ENCODE results near the gene SAMD11. TPM values are rescaled to one million over a fixed set of nuclear protein-coding genes. Genes with fewer than 3 reads are reported as not detected.
"Not testable (repeated sequence)": the region's sequence is repeated elsewhere in the genome, so short reads cannot be mapped to it uniquely, and the experiment has no call there.

Gene SAMD11
- total RNA-seq = 1.7 TPM
- long read RNA-seq, partial matches to known transcripts = 2 of 4 reads
- long read RNA-seq, other reads (novel, unspliced or antisense) = 2 of 4 reads

- DNase-seq (ENCODE audit: missing footprints) = peak; percentile 87
- ATAC-seq = peak; percentile 68
- intact Hi-C loops (cut with DNase I) = no loop called here
Observed at GRCh38 chr1:923131-923990, at the start of gene SAMD11. TSS of gene SAMD11 (plus strand) at chr1:923923. CDS start at chr1:924432, 509 bp downstream.

GRCh38 chr1:876428-877208 is 47.1 kb upstream of the SAMD11 start:
- ATAC-seq; intact Hi-C loops (cut with DNase I); DNase-seq (ENCODE audit: missing footprints): not testable (repeated sequence)

- DNase-seq (ENCODE audit: missing footprints); intact Hi-C loops (cut with DNase I); ATAC-seq: not testable (repeated sequence)
Observed at GRCh38 chr1:877209-877986, 46.3 kb upstream of the SAMD11 start.

GRCh38 chr1:880511-880910 is 43.2 kb upstream of the SAMD11 start:
- ATAC-seq; intact Hi-C loops (cut with DNase I); DNase-seq (ENCODE audit: missing footprints): not testable (repeated sequence)

- ATAC-seq; intact Hi-C loops (cut with DNase I); DNase-seq (ENCODE audit: missing footprints): not testable (repeated sequence)
Observed at GRCh38 chr1:880915-881314, 42.8 kb upstream of the SAMD11 start.

- ATAC-seq (no peak), DNase-seq (ENCODE audit: missing footprints) (no peak)
- intact Hi-C loops (cut with DNase I) = no loop called here
Observed at GRCh38 chr1:886311-886710, 37.4 kb upstream of the SAMD11 start.

GRCh38 chr1:886760-887159 is 37.0 kb upstream of the SAMD11 start:
- no peak for DNase-seq (ENCODE audit: missing footprints)
- intact Hi-C loops (cut with DNase I) = no loop called here
- ATAC-seq = no peak

GRCh38 chr1:888297-888696 is 35.4 kb upstream of the SAMD11 start:
- no peak for ATAC-seq
- intact Hi-C loops (cut with DNase I) = no loop called here
- DNase-seq (ENCODE audit: missing footprints) = no peak

GRCh38 chr1:889774-890173 is 33.9 kb upstream of the SAMD11 start:
- ATAC-seq; intact Hi-C loops (cut with DNase I); DNase-seq (ENCODE audit: missing footprints): not testable (repeated sequence)

GRCh38 chr1:890234-890633 is 33.5 kb upstream of the SAMD11 start:
- DNase-seq (ENCODE audit: missing footprints) = peak; percentile 9
- intact Hi-C loops (cut with DNase I); ATAC-seq: not testable (repeated sequence)

- peak; percentile 9 for DNase-seq (ENCODE audit: missing footprints)
- intact Hi-C loops (cut with DNase I) = no loop called here
- ATAC-seq = no peak
Observed at GRCh38 chr1:890661-891060, 33.1 kb upstream of the SAMD11 start.

- intact Hi-C loops (cut with DNase I) = no loop called here
- ATAC-seq = no peak
- DNase-seq (ENCODE audit: missing footprints) = no peak
Observed at GRCh38 chr1:897226-897625, 26.5 kb upstream of the SAMD11 start.

- intact Hi-C loops (cut with DNase I); ATAC-seq: not testable (repeated sequence)
- peak; percentile 51 for DNase-seq (ENCODE audit: missing footprints)
Observed at GRCh38 chr1:897951-898350, 25.8 kb upstream of the SAMD11 start.

- intact Hi-C loops (cut with DNase I) = no loop called here
- DNase-seq (ENCODE audit: missing footprints) = peak; percentile 20
- ATAC-seq = no peak
Observed at GRCh38 chr1:899636-900317, 23.9 kb upstream of the SAMD11 start.

- DNase-seq (ENCODE audit: missing footprints) (peak; percentile 16), ATAC-seq (no peak)
- intact Hi-C loops (cut with DNase I) = no loop called here
Observed at GRCh38 chr1:901108-901859, 22.4 kb upstream of the SAMD11 start.

GRCh38 chr1:902802-903201 is 20.9 kb upstream of the SAMD11 start:
- ATAC-seq = no peak
- intact Hi-C loops (cut with DNase I) = no loop called here
- peak; percentile 46 for DNase-seq (ENCODE audit: missing footprints)

- no peak for DNase-seq (ENCODE audit: missing footprints)
- no peak for ATAC-seq
- intact Hi-C loops (cut with DNase I) = no loop called here
Observed at GRCh38 chr1:903305-903704, 20.4 kb upstream of the SAMD11 start.

Data from Right ventricle myocardium inferior (tissue), 1 donor.